Subcutaneous adipose tissue (tissue), 4 donors: ENCODE results near the gene GABRD. TPM values are rescaled to one million over a fixed set of nuclear protein-coding genes. Genes with fewer than 3 reads are reported as not detected.

ENCODE experiments used
- total RNA-seq, 4 donors: library from RNA; depleted of rRNA; stranded (reverse); fragments of >200 nt; gene quantifications; one replicate each; pipeline ENCODE4 v1.1.0, GENCODE V29; 2016
- TF ChIP-seq, protein P1 (sequence below): fragments of 450-650 bp; IDR thresholded peaks from one replicate; pipeline ENCODE4 v1.5.1; 2016; ENCODE audit warnings: low read depth, mild to moderate bottlenecking, control low read depth, antibody characterized with exemption, moderate library complexity

GABRD gene
- total RNA-seq, 4 donors from 2014 or later, result 1.3 TPM; not detected in 3

DNA sequence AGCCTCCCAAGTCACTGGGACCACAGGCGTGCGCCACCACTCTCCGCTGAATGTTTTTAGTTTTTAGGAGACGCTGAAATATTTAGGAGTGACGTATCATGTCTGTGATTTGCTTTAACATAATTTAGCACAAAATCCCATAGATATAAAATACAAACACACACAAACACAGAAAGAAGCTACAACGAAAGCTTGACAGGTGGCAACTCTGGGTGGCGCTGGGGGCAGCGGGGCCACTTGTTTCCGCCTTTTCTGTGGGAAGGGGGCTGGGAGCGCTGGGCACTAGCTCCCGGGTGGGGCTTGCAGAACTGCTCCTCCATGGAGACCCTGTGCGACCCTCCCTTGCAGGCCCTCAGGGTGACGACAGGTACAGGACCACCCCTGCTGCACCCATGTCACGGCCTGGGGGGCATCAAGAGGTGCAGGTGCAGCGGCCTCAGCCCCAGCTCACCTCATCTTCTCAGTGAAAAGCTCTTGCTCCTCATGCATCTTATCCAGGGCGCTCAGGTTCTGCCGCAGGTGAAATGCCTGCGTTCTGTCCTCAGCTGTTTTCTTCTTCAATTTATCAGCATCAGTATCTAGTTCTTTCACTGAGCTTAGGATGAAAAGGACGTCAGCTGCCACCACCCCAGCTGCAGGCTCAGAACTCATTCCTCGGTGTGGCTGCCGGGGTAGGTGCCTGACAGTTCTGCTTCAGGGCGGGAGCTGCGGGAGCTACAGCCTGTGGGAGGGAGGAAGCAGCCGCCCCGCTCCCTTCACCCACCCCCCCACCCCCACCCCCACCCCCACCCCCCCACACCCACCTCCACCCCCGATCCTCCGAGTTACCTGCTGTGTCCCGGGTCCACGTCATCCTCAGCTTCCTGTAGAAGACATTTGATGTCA, 30.8 kb upstream of the GABRD start:
- TF ChIP-seq, protein P1, sequence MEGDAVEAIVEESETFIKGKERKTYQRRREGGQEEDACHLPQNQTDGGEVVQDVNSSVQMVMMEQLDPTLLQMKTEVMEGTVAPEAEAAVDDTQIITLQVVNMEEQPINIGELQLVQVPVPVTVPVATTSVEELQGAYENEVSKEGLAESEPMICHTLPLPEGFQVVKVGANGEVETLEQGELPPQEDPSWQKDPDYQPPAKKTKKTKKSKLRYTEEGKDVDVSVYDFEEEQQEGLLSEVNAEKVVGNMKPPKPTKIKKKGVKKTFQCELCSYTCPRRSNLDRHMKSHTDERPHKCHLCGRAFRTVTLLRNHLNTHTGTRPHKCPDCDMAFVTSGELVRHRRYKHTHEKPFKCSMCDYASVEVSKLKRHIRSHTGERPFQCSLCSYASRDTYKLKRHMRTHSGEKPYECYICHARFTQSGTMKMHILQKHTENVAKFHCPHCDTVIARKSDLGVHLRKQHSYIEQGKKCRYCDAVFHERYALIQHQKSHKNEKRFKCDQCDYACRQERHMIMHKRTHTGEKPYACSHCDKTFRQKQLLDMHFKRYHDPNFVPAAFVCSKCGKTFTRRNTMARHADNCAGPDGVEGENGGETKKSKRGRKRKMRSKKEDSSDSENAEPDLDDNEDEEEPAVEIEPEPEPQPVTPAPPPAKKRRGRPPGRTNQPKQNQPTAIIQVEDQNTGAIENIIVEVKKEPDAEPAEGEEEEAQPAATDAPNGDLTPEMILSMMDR, result no peak

DNA sequence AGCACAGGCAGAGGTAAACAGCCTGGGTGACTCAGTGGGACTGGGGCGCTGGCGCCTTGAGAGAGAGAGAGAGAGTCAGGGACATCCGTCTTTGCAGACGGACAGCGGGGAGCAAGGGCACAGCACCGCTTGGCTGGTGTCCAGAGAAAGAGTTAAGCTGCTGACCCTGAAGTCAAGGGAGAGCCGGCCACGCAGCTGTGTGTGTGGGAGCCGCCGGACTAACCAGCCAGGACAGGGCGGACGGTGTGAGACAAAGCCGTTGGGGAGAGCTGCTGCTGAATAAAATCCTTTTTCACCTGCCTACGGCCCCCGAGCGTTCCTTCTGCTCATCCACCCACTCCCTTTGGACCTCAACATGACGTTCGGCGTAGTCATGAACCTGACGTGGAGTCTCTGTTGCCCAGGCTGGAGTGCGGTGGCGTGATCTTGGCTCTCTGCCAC, 30.0 kb upstream of the GABRD start:
- TF ChIP-seq, protein P1, result no peak

DNA sequence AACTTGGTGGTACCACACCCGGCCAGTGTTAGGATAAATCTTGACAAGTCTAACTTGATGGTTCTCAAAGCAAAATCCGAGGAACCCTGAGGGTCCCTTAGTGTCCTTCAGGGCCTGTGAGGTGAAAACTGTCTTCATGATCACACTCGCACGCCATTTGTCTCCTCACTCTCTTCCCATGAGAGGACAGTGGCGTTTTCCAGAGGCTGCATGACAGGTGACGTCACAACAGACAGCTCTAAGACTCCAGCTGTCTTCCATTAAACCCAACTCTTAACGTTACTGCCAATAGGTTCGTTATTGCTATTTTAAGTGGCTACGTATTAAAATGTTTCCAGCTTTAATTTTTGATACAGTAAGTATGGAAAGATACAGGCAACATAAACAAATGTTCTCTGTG, 29.4 kb upstream of the GABRD start:
- TF ChIP-seq, protein P1, result no peak

DNA sequence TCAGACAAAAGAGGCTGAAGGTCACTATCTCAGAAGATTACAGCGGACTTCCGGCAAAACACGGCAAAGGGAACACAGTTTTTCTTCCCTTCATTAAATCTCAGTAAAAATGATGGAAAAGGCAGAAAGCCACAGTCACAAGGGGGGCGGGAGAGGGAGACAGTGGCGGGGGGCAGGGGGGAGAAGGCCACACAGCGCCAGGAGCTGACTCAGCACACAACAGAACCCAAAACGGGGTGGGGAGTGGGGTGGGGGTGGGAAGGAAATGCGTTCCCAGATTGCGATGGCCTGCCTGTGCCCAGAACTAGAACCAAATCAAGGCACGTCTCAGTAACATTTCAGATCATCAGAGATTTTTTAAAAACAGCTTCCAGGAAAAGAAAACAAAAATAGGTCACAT, 28.9 kb upstream of the GABRD start:
- TF ChIP-seq, protein P1, result no peak

DNA sequence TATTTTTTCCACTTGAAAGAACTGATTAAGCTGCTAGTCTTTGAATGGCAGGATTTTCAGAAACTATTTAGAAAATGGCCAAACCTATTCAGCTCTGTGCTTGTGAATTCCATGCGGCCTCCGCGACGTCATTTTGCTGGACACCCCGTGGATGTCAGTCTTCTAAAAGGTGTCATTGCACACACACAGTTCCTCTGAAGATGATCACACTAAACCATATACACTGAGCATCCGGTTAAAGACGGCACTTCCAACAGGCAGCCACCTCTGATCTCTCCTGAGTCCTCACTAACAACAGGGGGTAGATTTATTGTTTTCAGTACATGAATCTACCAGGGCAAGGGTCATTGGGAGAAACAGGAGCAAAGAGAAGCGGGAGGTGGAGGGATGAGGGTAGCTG, 24.6 kb upstream of the GABRD start:
- TF ChIP-seq, protein P1, result no peak

DNA sequence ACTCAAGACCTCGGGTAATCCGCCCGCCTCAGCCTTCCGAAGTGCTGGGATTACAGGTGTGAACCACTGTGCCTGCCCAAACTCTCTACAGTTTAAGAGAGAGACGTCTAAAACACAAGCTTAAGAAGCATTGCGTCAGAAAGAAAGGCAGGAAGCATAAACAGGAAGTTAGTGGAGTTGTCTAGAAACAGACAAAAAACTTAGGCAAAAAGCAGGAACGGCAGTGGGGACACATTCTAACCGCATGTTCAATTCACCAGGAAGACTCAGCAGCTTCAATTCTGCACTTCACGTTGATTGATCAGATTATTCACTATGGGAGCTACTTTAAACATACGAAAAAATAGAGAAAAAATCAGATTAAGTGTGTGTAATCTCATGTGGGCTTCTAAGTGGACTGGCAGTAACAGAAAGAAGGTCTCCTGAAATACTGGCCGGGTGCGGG, 22.9 kb upstream of the GABRD start:
- TF ChIP-seq, protein P1, result no peak

DNA sequence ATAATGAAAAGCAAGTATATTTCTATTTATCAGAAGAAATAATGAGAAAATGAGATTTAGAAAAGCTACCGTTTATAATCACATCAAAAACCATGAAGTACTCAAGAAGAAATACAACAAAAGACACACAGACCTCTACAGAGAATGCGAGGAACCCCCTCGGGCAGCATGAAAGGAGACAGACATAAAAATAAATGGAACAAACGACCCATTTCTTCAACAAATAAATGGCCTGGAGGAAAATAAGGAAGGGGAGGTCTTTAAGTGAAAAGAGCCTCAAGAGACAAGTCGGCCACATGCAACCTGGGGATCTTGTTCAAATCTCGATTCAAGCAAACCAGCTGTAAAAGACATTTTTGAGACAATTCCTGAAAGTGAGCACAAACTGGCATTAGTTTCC, 21.6 kb upstream of the GABRD start:
- TF ChIP-seq, protein P1, result no peak
